Measurements from ENCODE around the gene AP1B1.

AP1B1 gene

GRCh38 chr22:29344137-29344536 lies 44.2 kb downstream of the AP1B1 start:
- H3K4me3 ChIP-seq (ENCODE audit: low read depth, low read length), result no peak overlapping the region
- in situ Hi-C loops (cut with HindIII; ENCODE audit: low sequenced_read_pairs), result no loop called here
- no peak for TF ChIP-seq CTCF (IDR thresholded peaks at IDR 0.05; ENCODE audit: low read depth, low read length, missing control alignments)
- peak; percentile 93 for DNase-seq (ENCODE audit: low read depth)

GRCh38 chr22:29343313-29343805 lies 45.0 kb downstream of the AP1B1 start:
- in situ Hi-C loops (cut with HindIII; ENCODE audit: low sequenced_read_pairs), result no loop called here
- no peak for TF ChIP-seq CTCF (IDR thresholded peaks at IDR 0.05; ENCODE audit: low read depth, low read length, missing control alignments)
- no peak overlapping the region for H3K4me3 ChIP-seq (ENCODE audit: low read depth, low read length)
- DNase-seq (ENCODE audit: low read depth), result peak; percentile 59

DNA sequence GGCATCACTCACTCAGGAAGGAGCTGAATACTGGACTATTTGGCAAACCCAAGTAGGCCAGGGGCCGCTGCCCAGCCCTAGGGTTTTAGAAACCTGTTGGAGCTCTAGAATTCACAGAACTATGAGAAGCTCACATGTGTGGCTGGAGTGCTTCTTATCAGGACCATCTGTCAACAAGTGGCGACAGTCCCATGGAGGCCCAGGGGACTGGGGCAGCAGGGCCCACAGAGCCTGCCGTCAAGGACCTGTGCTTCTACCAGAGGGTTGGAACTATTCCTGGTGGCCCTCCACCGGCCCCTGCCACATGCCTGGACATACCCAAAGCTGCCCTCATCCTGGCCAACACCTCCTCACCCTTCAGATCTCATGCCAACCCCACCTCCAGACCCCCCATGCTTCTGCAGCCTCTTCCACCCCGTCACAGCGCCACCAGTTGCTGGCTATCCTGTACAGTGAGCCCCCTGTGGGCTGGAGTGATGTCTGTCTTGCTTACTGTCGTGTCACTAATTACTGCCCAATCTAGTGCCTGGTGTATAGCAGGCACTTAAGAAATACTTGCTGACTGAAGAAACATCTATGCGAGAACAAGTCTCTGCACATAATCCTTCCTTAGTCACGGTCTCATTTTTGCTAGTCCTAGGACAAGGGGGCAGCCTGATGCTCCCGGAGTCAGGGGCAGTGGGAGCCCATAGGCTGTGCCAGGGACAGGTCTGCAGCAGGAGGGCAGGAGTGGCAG lies 45.6 kb downstream of the AP1B1 start:
- no peak for TF ChIP-seq CTCF (IDR thresholded peaks at IDR 0.05; ENCODE audit: low read depth, low read length, missing control alignments)
- DNase-seq (ENCODE audit: low read depth), result no peak
- in situ Hi-C loops (cut with HindIII; ENCODE audit: low sequenced_read_pairs), result no loop called here
- no peak overlapping the region for H3K4me3 ChIP-seq (ENCODE audit: low read depth, low read length)

GRCh38 chr22:29342177-29342576 lies 46.2 kb downstream of the AP1B1 start:
- no peak overlapping the region for H3K4me3 ChIP-seq (ENCODE audit: low read depth, low read length)
- TF ChIP-seq CTCF (IDR thresholded peaks at IDR 0.05; ENCODE audit: low read depth, low read length, missing control alignments), result no peak
- in situ Hi-C loops (cut with HindIII; ENCODE audit: low sequenced_read_pairs), result no loop called here
- no peak for DNase-seq (ENCODE audit: low read depth)

GRCh38 chr22:29341849-29342127 lies 46.6 kb downstream of the AP1B1 start:
- in situ Hi-C loops (cut with HindIII; ENCODE audit: low sequenced_read_pairs), result no loop called here
- TF ChIP-seq CTCF (IDR thresholded peaks at IDR 0.05; ENCODE audit: low read depth, low read length, missing control alignments), result no peak
- no peak overlapping the region for H3K4me3 ChIP-seq (ENCODE audit: low read depth, low read length)
- no peak for DNase-seq (ENCODE audit: low read depth)

- no peak overlapping the region for H3K4me3 ChIP-seq (ENCODE audit: low read depth, low read length)
- no peak for TF ChIP-seq CTCF (IDR thresholded peaks at IDR 0.05; ENCODE audit: low read depth, low read length, missing control alignments)
- in situ Hi-C loops (cut with HindIII; ENCODE audit: low sequenced_read_pairs), result no loop called here
These were observed 47.1 kb downstream of the AP1B1 start for GRCh38 chr22:29341056-29341848.

More at GRCh38 chr22:29341056-29341848, 47.1 kb downstream of the AP1B1 start:
- DNase-seq (ENCODE audit: low read depth), result no peak

Measured in astrocyte of the cerebellum (primary cell).